ENCODE measurements around the gene NAA10. TPM values are rescaled to one million over a fixed set of nuclear protein-coding genes. Genes with fewer than 3 reads are reported as not detected.

The NAA10 gene
- total RNA-seq, 1 donor from 2014 or later, result 38.0 TPM

DNA sequence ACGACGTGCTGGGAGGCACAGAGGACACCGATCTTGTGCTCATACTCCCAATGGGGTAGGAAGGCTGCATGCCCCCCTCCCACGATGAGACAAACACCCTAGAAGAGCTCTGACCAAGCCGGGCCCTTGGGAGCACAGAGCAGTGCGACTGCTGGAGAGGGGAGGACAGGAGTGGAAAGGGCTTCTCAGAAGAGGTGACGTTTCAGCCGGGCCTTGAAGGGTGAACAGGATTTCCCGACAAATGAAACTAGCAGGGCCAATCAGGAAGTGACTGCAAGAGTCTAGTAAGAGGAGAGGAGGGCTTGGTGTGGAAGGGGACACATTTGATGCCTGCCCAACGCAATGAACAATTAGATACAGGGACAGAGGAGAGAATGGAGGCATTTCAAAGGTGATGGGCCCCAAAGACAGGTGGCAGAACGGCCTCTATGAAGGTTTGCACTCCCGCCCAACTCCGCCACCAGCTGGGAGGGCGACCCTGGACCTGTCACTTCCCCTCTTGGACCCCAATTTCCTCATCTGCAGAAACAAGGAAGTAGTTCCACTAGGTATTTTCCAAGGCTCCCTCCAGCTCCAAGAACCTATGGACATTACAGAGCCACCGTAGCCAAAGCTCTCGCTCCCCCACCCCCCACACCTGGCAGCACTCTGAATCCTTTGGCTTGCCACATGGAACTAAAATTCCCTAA is 32.8 kb upstream of the NAA10 start:
- DNase-seq (ENCODE audit: low spot score), result no peak
- ATAC-seq, result no peak

DNA sequence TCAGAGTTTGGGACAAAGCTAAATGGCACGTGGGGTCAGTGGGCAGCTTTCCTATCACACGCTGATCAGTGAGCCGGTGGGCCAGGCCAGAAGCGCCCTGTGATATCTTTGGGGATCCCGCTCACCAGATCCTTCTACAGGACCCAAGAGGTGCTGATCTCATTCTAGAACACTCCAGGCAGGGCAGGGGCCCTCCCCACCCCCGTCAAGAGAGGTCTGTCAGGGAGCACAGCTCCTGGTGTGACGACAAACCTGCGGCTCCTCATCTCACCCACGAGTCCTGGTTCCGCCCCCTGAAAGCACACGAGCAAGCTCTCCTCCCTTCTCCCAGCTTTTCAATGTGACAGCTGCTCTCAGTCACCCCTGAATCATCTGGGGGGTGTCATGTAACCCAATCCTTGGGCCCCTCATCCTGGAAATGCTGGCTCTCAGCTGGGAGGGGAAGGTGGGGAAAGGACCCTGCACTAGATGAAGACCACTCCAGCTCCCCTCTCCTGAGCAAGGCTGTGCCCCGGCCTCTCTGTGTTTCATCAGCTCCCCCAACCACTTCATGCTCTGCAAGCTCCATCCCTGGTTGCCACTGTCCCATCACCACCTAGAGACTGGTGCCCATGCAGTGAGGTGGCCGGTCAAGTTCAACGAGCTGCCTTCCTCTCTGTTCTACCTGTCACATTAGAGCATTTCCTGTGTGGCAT is 32.2 kb upstream of the NAA10 start:
- no peak for DNase-seq (ENCODE audit: low spot score)
- no peak for ATAC-seq

DNA sequence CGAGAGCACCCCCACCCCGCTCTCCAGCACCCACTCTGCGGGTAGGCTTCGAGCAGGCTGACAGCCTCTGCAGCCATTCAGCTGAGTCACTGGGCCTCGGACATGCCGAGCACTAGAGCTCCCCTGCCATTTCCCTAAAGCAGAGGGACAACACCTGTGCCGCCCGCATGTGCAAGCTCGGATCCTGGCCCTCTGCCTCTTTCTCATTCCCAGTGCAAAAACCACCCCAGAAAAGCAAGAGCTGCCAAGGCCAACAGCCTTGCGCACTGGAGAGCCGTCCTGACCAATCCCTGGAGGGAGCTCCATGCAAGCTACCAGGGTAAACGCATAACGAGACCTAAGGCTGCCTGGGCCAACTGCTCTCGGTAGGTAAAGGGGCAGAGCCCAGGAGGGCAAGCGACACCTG is 31.4 kb upstream of the NAA10 start:
- DNase-seq (ENCODE audit: low spot score), result peak; percentile 77
- peak; percentile 61 for ATAC-seq

DNA sequence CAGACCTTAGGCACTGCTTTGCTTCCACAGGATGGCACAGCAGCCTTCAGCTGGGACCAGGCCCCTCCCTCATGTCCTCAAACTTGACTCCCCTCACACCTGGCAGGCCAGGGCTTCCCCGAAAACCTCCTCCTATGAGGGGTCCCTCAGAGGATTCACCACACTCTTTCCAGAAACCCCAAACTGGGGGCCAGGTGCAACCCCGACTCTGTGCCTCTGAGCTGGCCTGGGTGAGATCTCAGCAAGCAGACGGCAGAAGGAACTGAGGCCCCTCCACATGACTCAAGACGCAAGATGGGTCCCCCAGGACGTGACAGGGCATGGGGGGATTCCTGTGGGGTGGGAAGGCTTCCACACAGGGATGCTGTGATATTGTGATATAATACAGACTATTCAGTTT is 30.6 kb upstream of the NAA10 start:
- DNase-seq (ENCODE audit: low spot score), result no peak
- ATAC-seq, result no peak

DNA sequence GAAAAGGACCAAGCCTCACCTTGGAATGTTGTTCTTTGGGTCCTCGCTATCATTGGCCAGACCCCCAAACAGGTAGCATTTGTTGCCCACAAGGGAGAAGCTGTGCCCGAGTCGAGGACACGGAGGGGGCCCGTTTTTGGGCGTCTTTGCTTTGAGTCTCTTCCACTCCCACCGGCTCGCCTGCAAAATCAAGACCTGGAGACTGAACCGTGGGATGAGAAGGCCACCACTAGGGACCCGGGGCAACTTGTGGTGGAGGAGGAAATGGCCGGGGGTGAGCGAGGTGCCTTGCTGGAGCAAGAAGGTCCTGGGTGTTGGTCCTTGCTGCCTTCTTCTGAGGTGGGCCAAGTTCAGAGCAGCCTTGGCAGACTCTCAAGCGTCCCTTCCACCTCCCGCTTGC is 29.3 kb upstream of the NAA10 start:
- no peak for DNase-seq (ENCODE audit: low spot score)
- no peak for ATAC-seq

DNA sequence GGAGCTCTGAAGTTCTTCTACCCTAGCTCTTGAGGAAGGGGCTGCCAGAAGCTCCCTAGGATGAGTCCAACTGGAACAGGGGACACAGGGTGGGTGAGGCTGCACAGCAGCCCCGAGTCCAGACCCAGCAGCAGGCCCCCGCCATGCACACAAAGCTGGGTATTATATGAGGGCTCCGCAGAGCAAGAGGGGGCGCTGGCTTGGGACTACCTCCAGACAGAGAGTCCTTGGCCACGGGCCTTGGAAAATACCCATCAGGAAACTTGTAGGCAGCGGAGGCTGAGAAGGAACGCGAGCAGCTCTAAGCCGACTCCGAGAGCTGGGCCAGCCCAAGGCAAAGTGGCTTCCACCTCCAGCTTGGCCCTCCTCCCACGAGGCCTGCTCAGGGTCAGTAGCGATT is 28.7 kb upstream of the NAA10 start:
- ATAC-seq, result no peak

DNA sequence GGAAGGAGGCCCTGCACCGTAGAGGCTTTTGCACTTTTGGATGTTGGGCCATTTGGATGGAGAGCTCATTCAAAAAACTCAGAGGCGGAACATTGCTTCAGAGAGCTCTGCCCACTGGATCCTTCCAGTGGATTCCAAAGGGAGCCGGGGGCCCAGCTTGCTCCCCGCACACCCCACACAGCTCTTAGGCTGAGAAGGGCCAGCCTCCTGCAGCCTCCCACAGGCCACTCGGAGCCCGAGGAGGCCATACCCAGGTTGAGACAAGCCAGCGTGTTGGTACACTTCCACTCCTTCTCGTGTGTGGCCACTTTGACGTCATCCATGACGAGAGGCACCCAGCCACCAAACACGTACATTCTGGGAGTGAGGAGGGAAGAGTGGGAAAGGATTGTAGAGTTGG is 26.5 kb upstream of the NAA10 start:
- ATAC-seq (no peak), DNase-seq (ENCODE audit: low spot score) (no peak)

More for the DNA sequence above, 28.7 kb upstream of the NAA10 start:
- DNase-seq (ENCODE audit: low spot score), result no peak

DNA sequence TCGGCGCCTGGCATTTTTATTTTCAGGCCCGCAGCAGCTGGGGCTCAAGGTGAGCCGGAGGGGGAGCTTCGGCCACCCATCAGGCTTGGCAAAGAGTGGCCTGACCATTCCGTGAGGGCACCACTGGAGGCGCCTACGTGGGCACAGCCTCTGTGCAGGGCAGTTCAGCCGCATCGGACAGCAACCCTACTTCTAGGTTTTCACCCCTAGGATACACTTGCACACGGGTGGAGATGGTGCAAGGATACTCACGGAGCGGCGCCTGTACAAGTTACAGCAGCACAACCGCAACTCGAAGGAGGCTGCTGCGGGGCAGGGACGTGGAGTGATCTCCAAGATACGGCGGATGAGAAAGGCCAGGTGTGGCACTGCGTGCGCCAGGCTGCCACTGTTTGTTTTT is 25.9 kb upstream of the NAA10 start:
- ATAC-seq (no peak), DNase-seq (ENCODE audit: low spot score) (no peak)

DNA sequence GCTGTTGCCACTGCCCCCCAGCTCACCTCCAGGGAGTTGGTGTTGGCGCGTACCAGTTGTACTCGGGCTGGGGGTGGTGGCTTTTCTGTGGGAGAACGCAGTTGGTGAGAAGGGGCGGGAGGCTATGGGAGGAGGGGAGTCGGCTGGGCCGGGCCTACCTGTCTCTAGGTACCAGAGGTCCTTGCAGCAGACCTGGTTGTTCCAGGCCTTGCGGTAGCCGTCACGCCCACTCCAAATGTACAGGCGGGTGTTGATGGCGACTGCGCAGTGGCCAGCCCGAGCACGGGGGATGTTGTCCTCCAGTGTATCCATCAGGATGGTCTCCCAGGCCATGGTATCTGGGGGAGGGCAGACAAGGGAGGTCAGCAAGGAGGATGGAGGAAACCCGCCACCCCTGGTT is 25.2 kb upstream of the NAA10 start:
- ATAC-seq (no peak), DNase-seq (ENCODE audit: low spot score) (no peak)

DNA sequence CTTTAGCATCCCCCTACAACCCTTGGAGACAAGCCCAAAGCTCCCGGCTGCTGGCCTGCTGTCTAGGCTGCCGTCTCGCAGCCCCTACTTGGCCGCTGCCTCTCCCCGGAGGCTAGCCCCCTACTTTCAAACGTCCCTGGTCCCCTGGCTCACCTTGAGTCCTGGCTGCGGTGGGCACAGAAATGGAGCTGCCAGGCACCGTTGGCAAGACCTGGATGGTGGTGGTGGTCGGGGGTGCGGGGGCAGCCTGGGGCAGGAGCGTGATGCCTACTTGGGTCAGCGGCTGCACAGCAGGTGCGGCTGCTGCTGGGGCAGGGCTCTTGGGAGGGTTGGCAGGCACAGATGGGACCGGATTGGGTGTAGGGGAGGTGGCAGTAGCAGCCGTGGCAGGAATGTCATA is 24.8 kb upstream of the NAA10 start:
- no peak for DNase-seq (ENCODE audit: low spot score)
- ATAC-seq, result no peak

DNA sequence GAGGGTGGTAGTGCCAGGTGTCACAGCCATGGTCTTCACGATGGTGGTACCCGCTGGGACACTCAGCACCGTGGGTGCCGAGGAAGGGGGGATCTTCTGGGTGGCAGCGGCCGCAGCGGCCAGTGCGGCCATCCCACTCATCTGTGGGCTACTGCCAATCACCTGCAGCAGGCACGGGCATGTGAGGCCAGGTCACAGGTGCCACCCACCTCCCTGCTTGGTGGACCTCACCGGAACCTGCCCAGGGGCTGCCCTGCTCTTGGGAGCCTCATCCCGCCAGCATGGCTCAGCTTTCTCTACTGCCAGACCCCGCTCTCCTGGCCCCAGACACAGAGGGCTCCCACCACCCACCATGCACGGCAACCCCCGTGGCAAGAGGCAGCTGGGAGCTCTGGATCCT is 23.8 kb upstream of the NAA10 start:
- DNase-seq (ENCODE audit: low spot score), result no peak
- ATAC-seq, result no peak

DNA sequence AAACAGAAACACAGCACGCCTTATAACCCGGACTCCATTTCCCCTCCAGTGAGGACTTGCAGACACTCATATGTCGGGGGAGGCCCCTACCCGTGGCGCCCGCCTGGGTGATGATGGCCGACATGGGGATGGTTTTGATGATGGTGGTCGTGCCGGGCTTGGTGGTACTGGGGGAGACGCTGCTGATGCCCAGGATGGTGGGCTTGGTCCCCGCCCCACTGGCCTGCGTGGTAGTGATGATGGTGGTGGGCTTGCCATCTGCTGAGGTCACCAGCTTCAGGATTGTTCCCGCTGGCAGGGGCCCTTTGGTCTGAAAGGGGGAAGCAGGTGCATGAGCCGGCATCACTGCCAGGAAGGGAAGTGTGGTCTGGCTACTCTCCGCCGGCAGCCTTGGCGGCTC is 22.4 kb upstream of the NAA10 start:
- ATAC-seq, result no peak

DNA sequence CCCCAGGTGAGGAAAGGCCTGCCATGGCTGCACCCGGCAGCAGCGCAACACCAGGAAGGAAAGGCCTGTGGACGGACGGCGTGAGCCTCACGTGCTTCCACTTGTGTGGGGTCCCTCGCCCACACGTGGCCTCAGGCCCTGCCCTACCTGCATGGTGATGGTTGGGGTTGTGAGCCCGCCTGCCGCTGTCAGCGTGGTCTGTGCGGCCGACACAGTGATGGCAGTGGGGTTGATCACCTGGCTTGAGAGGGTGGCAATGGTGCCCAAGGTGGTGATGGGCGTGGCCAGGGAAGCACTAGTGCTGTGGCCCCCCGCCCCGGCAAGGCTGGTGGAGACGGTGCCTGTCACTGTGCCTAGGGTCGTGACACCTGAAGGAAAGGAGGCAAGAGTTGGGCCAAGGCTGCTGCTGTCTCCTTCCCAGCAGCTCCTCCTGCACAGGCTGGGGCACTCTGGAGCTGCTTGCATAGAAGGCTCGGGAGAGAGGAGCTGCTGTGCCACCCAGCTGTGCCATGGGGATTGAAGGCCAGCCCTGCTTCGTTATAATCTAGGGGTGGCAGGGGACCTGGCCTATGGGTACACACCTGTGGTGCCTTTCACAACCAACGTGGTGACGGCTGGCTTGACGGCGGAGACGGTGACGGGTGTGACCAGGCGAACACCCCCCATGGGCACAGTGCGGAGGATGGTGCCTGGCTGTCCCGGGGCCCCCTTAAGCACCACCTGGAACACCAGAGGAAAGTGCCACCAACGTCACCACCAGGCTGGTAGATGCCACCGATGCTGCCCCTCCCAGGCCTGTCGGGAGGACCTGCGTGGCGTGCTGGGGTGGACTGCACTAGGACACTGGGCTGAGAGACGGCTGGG is 21.4 kb upstream of the NAA10 start:
- ATAC-seq, result no peak
- DNase-seq (ENCODE audit: low spot score), result no peak

More for the DNA sequence above, 22.4 kb upstream of the NAA10 start:
- no peak for DNase-seq (ENCODE audit: low spot score)

DNA sequence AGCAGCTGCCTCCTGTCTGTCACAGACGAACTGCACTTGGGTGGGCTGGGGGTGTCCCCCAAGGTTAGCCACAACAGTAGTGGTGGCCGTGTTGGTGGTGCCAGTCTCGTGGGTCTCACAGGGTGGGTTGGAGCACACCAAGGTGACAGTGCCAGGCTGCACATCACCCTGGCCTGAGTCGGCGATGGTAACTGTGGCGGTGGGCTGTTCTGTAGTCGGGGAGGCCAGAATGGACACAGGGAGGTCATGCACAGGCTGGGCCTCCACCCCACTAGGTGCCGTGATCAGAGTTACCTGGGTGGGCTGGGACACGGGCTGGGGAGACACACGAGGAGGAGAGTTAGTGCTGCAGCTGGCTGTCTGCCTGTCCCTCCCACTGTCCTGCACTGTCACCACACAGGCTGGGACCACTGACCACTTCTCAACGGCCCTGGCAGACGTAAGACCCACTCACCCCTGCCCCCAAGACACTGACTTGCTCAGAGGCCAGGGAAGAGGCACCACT is 20.4 kb upstream of the NAA10 start:
- DNase-seq (ENCODE audit: low spot score), result no peak
- no peak for ATAC-seq

DNA sequence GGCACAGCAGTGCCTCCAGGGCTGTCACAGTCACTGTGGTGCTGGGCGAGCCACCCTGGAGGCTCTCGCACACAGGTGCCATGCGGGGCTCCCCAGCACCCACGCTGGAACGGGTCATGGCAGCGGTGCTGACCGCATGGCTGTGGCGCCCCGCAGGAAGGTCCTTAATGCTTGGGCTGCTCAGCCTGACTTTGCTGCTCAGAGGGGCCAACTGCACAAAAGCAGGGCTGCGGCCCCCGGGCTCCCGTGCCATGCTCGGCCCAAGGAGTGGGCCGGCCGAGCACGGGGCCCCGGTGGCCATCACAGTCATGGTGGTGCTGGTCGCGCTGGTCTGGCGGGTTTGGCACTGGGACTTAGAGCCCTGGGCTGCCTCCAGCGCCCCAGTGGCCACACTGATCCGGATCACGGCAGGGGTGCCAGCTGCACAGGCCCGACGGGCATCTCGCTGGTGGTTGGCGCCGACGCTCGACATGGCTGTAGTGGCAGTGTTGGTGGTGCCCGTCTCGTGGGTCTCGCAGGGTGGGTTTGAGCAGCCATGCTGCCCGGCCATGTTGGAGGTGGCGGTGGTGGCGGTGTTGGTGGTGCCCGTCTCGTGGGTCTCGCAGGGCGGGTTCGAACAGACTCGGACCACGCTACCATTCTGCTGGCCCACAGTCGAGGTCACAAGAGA is 19.9 kb upstream of the NAA10 start:
- ATAC-seq (peak; percentile 7), DNase-seq (ENCODE audit: low spot score) (no peak)

DNA sequence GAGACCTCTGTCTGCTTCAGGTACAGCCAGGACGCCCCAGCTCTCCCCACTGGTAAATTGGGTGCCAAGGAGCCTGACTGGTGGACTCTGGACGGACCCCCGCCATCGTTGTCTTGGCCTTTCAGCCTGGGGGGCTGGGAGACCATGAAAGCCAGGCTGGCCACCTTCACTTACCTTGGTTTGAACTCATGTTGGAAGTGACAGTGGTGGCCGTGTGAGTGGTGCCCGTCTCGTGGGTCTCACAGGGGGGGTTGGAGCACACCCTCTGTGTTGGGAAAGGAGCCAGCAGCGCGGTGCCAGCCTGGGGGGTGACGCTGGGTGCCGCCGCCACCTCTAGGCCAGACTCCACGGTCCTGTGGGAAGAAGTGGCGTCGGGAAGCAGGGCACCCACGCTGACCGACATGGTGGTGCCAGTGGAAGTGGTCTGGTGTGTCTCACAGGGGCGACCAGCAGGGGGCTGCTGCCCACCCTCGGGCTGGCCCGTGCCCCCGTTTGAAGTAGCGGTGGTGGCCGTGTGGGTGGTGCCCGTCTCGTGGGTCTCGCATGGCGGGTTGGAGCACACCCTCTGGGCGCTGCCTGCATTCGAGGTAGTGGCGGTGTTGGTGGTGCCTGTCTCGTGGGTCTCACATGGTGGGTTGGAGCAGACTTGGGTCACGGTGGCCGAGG is 19.2 kb upstream of the NAA10 start:
- DNase-seq (ENCODE audit: low spot score) (no peak), ATAC-seq (peak; percentile 3)

DNA sequence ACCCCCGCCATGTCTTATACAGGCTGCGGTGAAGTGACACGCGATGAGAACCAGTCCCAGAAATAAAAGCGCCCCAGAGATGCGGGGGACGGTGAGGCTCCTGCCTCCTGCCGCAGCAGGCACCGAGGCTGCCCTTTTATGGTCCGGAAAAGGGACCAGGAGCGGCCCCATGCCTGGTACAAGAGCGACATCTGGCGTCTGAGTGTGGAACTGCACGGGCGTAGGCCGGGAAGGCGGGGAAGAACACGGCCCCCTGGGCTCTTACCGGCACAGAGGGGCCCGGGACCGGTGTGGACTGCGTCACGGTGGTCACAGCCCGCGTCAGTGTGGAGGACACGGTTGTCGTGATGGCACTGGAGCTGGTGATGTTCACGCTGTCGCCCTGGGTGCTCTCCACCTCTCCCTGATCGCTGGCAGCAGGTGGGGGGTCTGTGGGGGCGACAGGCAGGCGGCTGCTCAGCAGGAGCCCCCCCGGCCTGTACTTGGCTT is 18.5 kb upstream of the NAA10 start:
- DNase-seq (ENCODE audit: low spot score) (no peak), ATAC-seq (peak; percentile 76)

DNA sequence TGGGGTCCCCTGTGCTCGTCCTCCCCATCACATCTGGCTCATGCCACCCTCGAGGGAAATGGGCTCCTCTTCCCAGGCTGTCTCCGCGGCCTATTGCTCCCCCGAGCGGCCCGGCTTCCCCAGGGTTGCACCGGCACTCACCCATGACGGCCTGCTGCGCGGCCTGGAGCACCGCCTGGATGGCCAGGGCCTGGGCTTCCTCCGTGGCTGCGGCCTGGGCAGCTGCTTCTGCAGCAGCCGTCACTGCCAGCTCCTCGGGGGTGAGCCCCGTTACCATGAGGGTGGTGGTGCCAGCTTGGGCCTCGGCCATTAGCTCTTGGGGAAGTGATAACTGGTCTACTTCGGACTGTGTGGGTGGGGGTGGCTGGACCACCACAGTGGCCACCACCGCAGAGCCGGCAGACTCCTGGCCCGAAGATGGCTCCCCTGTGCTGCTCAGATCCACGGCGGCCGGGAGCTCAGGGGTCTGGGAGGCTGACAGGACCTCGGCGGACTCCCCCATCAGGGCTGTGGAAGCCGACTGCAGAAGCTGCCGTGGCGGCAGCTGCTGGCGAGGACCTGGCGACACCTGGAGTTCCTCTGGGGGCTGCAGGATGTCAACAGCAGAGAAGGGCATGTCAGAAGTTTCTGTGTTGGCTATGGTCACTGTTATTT is 17.7 kb upstream of the NAA10 start:
- ATAC-seq (no peak), DNase-seq (ENCODE audit: low spot score) (no peak)

DNA sequence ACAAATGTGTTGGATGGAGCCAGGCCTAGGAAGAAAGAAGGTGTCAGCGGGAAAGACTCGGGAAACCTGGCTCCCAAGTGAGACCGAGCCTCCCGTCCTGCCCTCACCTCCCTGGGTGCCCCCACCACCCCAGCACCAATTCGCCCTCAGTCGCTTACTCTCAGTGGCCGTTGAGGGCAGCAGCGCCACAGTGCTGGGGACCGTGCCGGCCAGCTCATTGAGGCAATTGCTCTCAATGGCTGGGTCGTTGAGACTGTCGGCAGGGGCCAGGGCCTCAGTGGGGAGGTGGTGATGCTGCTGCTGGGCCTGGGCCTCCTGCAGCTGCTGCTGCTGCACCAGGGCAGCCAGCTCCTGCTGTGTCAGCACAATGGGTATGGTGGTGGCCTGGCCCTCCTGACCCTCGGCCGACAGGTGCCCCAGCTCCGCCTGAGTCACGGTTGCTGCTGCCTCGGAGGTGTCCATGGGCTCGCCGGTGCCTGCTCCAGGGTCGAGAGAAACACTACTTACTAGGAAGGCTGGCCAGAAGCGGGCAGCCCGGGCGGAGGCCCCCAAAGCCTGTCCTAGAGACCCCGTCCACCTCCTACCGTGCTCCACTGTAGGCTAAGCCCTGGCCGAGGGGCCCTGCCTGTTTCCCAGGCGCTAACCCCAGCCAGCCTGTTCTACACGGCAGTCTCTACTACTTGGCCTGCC is 17.0 kb upstream of the NAA10 start:
- DNase-seq (ENCODE audit: low spot score), result no peak
- ATAC-seq, result no peak

All from left lobe of liver (tissue), 2 donors.